Activated CD8-positive, alpha-beta memory T cell treated with anti-CD3 and anti-CD28 coated beads for 1 hour (primary cell): ENCODE measurements around the gene FAM120B.

ENCODE experiments used
- DNase-seq, 2 donors: peaks; one replicate each; pipeline ENCODE4 v3.0.0-alpha.2; 2020; ENCODE audit warnings: low read depth in 1 of 2; ENCODE audit errors: extremely low read depth in 1 of 2

Gene FAM120B

DNA sequence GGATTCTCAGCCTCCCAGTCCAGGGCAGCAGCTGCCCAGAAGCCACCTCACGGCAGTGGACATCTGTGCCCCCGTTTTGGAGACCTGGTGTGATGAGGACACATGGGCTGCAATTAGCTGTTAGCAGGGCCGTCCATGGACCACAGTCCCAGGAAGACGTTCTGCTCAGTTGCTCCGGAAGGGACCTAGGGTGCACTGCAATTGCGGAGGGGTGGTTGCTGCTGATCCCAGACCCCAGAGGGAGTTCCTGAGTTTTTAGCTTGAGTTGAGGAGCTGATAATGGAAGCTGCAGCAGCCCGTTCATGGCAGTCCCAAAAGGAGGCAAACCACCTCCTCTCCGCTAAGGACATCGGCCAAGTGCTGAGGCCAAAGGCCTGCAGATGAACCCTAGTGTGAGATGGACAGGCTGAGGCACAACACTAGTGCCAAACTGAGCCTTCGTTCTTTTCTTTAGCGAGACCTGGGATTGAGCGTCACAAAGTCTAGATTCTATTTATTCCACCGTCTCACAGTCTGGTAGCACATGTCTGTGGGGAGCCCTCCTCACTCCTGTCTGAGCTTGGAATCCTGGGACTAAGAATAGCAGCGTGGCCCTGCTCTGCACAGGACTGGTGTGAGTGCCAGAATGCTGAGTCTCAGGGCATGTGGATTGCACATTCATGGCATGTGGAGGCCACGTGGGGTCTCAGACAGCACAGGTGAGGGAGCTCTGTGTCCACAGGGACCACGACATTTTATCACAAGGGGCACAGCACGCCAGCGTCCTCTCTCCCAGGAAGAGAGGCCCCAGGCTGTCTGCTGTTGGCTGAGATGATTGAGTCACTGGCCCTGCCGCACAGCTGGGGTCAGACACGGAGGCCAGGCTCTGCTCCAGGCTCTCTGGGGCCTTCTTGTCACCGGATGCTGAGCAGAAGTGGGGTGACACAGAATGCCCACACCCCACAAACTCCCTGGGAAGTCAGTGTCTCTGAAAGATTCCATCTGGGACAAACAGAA, 133.1 kb downstream of the FAM120B start:
- DNase-seq, result no peak

DNA sequence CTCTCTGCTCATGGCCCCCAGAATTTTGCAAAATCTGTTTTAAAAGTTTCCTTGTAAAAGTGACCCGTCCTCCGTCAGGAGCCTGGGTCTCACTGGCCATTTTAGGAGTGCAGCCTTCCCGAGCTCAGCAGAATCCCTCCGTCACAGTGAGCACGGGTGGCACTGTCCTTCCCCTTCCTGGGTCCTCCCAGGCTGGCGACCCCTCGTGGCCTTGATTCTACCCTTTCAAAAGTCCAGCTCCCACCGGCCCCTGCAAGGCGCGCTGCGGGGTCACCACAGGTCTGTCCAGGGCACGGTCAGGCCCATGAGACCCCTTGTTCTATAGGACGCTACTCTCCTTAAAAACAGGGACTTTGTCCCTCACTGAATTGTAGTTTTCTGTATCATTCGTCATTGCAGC, 133.9 kb downstream of the FAM120B start:
- DNase-seq, result no peak

GRCh38 chr6:170441316-170441715, 134.8 kb downstream of the FAM120B start:
- no peak for DNase-seq

GRCh38 chr6:170442596-170442995, 136.0 kb downstream of the FAM120B start:
- DNase-seq, result no peak

DNA sequence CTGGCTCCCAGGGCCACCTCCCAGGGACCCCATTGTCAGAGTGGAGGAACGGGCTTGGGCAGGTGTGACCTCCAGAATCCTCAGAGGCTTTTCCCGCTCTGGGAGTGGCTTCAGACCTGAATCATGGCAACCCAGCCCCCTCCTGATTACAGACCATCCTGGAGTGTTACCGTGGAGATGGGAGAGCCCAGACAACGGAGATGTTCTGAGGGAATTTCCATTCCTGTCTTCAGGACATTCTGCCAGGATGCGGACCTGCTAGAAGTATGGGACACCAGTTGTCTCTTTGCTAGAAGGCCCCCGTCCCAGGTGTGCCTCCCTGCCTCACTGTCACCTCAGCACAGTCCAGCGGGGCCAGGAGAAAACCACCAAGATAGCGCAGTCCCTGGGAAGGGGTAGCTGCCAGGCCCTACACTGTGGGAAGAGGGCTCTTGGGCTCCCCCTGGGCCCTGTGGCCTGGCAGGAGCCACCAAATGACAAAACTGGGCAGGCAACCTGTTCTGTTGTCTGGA, 136.6 kb downstream of the FAM120B start:
- DNase-seq, result no peak

DNA sequence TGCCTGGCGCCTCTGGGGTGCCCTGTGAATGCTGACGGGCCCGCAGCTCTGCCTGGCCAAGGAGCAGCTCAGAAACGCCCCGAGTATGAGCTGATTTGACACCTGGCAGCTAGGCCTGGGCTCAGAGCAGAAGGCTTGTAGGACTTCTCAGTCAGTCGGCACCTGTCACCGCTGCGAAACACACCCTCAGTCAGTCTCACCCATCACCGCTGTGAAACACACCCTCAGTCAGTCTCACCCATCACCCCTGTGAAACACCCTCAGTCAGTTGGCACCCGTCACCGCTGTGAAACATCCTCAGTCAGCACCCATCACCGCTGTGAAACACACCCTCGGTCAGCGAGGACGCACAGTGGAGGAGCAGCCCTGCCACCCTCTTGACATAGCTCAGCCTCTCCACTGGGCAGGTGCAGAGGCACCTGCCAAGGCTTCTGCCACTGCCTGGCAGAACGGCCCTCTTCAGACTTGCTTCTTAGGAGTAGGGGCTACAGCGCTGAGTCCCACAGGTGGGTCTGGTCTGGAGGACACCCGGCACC, 137.6 kb downstream of the FAM120B start:
- DNase-seq, result peak in 1 of 2 donors; percentile 17

- no peak for DNase-seq
Measured at GRCh38 chr6:170444811-170445211, 138.3 kb downstream of the FAM120B start.

DNA sequence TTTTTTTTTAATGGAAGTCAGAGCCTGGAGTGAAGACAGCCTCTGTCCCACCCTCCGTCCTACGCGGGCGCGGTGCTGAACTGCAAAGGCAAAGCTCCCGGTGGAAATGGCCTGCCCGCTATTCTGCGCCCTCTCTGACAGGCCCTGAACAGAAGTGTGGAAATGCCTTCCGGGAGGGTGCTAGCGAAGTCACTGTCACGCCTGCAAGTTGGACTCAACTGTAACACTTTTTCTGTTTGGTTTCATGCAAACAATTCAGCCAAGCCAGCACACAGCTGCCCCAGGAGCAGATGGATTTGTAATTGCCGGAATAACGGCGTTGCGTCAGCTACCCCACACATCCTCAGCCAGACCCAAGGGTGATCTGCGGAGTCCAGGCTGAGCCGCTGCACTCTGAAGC, 138.9 kb downstream of the FAM120B start:
- no peak for DNase-seq

DNA sequence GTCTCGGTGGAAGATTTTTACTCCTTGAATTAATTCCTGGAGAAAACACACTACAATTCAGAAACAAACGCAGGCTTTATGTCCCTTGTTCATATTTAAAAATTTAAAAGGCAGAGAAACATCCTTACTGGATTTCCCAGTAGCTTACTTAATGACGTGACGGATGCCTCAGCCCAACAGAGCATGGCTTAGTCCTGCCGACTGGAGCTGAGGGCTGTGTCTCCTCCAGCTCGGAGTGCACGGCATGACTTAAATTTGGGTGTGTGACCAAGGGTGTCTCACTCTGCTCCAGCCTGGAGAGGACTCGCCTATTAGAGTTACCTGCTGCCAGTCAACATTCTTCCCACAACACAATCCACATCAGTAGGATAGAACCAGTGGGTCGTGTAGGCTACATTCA, 139.4 kb downstream of the FAM120B start:
- DNase-seq, result no peak

GRCh38 chr6:170446841-170447560, 140.4 kb downstream of the FAM120B start:
- no peak for DNase-seq

GRCh38 chr6:170447561-170447930, 141.0 kb downstream of the FAM120B start:
- DNase-seq, result no peak

DNA sequence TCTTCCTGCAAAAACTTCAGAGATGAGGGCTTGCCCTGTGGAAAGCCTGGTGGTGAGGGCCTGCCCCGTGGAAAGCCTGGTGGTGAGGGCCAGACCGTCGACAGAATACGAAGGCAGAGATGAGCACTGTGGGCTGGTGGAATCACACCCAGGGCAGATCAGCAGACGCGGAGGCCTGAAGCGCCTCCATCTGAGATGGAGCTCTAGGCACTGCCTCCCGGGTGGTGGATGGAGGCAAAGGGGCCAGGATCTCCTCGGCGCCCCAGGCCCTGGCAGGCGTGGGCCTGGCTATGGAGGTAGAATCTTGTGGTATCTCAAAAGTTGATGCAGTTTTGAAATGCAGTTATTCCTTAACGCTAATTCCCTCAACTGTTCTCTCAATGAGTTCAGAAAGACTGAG, 141.8 kb downstream of the FAM120B start:
- no peak for DNase-seq

- no peak for DNase-seq
Measured at GRCh38 chr6:170448751-170449630, 142.4 kb downstream of the FAM120B start.

- DNase-seq, result no peak
Measured at GRCh38 chr6:170449835-170450753, 143.5 kb downstream of the FAM120B start.

GRCh38 chr6:170450916-170451761, 144.6 kb downstream of the FAM120B start:
- DNase-seq, result no peak

GRCh38 chr6:170451762-170452651, 145.4 kb downstream of the FAM120B start:
- DNase-seq, result no peak

DNA sequence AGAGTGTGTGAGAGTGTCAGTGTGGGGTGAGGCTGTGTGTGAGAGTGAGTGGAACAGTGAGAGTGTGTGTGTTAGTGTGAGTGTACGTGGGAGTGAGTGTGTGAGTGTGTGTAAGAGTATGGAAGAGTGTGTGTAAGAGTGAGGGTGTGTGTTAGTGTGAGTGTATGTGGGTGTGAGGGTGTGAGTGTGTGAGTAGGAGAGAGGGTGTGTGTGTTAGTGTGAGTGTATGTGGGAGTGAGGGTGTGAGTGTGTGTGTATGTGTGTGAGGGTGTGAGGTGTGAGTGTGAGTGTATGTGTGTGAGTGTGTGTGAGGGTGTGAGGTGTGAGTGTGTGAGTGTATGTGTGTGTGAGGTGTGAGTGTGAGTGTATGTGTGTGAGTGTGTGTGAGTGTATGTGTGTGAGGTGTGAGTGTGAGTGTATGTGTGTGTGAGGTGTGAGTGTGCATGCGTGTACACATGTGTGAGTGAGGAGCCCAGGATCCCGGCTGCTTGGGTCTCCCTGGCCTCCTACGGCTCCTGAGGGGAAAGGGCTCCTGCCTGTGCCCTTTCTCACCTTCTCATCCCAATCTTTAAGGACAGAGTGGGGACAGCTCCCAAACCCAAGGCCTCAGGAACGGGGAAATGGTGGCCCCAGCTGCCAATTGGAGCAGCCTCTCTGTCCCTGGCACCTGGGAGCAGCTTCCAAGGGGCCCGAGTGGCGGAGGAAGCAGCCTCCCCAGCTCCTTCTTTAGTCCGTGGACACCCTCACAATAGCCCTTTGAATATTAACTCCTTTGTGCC, 146.4 kb downstream of the FAM120B start:
- DNase-seq, result no peak
